NOMO-1 treated with DMSO at 0.1 percent for 48 hours (cell line): Measurements from ENCODE around the gene UACA.

Source experiments
- DNase-seq: peaks from one replicate; lab custom pipeline; 2025; ENCODE audit not compliant: unreplicated experiment; lab: John Stamatoyannopoulos, UW

Gene UACA

GRCh38 chr15:70783610-70784022 lies 20.3 kb upstream of the UACA start:
- DNase-seq: no peak

DNA sequence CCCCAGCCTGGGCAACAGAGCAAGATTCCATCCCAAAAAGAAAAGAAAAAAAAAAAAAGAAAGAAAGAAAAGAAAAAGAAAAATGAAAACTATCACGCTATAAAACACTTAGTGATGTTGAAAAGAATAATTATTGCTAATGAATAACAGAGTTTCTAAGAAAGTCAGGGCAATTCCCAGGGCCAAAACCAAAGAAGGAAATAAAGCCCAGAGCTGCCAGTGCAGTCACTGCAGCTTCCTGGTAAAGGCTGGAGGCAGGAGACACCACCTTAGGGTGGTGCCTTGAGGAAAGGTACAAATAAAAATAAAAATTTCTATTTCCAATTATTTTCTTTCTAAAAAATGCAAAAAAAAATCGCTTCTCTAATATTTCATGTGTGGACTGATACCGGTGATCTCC lies 19.7 kb upstream of the UACA start:
- DNase-seq: no peak

GRCh38 chr15:70781236-70781635 lies 17.9 kb upstream of the UACA start:
- no peak for DNase-seq

GRCh38 chr15:70778258-70779076 lies 15.1 kb upstream of the UACA start:
- no peak for DNase-seq

DNA sequence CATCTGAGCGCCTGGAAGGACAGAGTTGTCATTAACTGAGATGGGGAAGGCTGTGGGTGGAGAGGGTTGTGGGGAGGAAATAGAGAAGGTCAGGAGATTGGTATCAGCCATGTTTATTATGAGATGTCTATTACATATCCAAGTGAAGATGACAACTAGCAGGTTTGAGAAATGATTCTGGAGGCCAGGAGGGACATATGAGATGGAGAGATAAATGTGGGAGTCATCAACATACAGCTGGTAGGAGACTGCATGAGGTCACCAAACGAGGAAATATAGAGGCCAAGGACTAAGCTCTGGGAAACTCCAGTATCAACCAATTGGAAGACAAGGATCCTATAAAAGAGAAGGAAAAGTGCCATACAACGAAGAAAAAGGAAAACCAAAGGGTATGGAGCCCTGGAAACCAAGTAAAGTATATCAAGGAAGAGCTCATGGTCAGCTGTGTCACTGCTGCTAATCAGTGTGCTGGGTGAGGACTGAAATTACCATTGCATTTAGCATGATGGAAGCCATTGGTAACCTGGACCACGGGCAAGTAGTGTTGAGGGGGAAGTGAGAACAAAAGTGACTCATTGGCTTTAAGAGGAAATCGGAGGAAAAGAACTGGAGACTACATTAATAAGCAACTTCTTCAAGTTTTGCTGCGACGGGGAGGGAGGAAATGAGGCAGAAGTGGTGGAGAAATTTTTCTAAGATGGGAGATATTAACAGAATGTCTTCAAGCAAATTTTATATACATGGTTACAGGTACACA lies 14.0 kb upstream of the UACA start:
- DNase-seq: peak; percentile 95

DNA sequence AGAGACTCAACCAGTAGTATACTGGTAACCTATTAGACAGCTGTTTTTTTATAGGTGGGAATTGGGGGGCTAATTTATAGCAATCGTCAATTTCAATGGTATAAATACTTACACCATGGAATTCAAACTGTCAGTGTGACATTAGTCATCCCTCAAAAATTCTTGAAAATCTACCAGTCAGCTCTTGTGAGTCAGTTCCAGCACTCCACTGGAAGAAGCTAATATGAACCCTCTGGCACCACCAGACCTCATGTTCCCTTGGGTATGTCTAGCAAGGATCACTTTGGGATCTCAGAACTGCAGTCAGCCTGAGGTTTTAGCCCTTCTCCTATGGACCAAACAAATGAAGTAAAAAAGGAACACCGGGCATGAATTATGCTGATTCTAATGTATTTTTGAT lies 11.8 kb upstream of the UACA start:
- no peak for DNase-seq

DNA sequence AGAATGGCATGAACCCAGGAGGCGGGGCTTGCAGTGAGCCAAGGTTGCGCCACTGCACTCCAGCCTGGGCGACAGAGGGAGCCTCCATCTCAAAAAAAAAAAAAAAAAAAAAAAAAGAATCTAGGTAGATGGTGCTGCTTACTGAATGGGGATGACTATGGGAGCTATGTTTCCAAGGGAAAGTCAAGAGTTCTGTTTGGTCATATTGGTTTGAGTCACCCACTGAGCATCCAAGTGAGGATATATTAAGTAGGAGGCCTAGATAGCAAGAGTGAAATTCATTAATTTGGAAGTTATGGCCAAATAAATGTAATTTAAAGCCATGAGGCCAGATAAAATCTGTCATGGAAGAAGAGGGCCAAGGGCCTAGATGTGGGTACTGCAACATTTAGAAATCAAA lies 9.0 kb upstream of the UACA start:
- DNase-seq: no peak

DNA sequence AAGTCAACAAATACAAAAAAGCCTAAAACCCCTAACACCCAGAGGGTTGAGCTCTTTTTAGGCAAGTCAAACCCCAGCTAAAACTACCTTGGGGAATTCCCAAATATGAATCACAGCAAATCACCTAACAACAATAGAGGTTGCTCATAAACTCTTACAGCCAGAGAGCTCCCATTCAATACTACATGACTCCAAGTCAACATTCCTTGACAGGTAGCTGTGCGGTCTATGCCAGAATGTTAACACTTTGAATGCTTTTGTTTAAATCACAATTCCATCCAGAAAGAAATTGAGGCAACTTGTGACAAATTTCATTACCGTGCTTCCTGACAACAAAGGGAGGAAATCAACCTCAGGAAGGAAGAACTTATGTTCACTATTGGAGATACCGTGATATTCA lies 7.5 kb upstream of the UACA start:
- DNase-seq: no peak

GRCh38 chr15:70768257-70768883 lies 5.0 kb upstream of the UACA start:
- peak; percentile 78 for DNase-seq

DNA sequence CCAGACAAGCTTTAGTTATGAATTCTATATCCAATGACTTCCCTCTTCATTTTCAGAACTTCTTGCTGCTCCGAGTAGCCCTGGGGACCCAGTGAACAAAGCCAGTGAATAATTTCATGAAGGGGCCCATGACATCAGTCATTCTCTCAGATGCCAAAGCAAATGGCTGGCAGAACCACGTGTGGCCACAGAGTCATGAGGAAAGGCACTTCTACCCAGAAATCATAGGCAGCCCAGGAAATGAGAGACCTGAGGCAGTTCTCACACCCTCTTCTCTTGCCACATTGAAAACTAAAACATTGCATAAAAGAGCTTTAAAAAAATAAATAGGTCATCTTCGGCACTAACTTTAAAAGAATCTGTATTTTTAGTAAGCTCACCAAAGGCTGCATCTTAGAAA lies 4.3 kb upstream of the UACA start:
- peak; percentile 47 for DNase-seq

- no peak for DNase-seq
Measured at GRCh38 chr15:70766597-70766996, 3.2 kb upstream of the UACA start.

- no peak for DNase-seq
Measured at GRCh38 chr15:70765504-70766281, 2.3 kb upstream of the UACA start.

DNA sequence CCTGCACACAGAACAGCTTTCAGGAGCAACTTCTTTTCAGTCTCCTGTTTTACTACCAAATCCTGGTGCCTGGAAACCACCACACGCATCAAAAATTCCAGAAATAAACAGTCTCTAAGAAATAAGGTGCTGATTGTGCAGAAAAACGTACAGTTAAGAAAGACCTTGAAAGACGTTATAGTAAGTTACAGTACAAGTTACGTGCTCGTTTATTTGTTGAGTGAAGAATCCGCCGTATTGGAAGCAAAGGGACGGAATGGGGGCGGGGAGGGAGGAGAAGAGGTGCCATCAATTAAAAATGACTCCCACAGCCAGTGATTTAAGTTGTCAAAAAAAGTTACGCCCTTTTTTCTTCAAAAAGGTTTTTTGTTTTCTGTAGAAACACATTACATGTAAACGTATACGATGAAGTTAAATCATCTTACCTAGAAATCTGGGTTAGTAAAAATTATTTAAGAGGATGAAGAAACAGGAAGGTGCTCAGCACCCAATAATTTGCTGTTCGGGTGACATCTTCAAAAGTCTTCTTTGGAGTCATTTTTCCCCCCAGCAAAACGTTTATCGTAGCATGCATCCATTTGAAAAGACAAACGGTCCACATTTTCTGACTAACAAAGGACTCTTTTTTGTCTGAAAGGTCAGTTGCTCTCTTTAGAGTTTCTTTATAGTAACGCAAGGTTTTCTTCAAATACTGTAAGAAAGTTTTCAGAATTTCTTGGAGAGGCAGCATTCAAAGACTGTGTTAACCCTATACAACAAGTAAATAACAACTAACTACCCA lies 782 bp upstream of the UACA start:
- no peak for DNase-seq

- DNase-seq: peak; percentile 39
Measured at GRCh38 chr15:70762469-70763119, 764 bp downstream of the UACA start.

DNA sequence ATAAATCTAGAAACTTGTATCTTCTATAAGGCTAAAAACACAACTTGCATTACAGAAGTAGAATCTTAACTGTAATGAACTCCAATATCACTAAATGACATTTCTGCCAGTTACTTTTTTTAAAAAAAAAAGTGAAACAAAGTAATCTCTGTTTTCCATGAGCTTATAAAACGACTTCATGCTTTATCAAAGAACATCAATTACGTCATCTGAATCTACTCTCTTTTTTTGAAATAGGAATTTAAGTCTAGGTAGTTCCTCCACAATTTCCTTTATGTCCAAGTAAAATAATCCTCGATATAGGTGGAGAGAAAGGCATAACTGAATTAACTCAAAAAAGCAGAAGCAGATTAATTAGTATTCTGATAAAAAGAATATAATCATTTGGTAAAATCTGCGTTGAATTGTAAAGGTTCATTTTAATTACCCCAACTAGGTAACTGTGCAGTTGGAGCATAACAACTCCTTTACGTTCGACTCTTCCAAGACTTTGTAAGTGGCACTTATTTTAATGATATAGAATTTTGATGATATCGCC lies 1.4 kb downstream of the UACA start:
- DNase-seq: no peak

DNA sequence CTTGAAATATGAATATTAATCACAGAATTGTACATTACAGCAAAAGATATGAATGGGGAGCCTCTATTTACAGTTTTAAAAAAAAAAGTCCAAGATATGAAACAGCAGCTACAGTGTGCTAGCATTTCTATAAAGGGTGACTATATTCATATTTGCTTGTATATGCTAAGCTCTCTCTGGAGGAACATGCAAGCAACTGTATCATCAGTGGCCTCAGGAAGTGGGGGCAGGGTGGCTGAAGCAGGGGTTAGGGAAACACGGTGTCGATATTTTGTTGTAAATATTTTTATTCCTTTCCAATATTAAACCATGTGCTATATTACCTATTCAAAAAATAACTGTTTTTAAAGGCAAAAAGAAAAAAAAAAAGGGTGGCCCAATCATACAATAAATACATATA lies 2.3 kb downstream of the UACA start:
- DNase-seq: no peak

GRCh38 chr15:70758790-70759462 lies 4.4 kb downstream of the UACA start:
- DNase-seq: no peak

GRCh38 chr15:70757627-70758026 lies 5.7 kb downstream of the UACA start:
- no peak for DNase-seq

GRCh38 chr15:70754862-70755261 lies 8.5 kb downstream of the UACA start:
- DNase-seq: no peak
